T-helper 2 cell treated with Interferon-gamma antibody and Interleukin-4, amounts not matched to agents 5 μg/mL and 100 μg/mL, for 36 hours (primary cell): ENCODE results near the gene SEMG2.

Experiments used
- DNase-seq: peaks from one replicate; pipeline ENCODE4 v3.0.0; 2021; ENCODE audit warnings: low spot score
- H3K27ac Mint-ChIP-seq: one replicate; pipeline ENCODE4 v1.8.0; 2021; ENCODE audit warnings: mild to moderate bottlenecking, mixed read lengths
- H3K27me3 Mint-ChIP-seq: one replicate; pipeline ENCODE4 v1.8.0; 2021; ENCODE audit warnings: low read depth, mixed read lengths
- H3K36me3 Mint-ChIP-seq: one replicate; pipeline ENCODE4 v1.8.0; 2021; ENCODE audit warnings: low read depth, mixed read lengths
- H3K4me1 Mint-ChIP-seq: one replicate; pipeline ENCODE4 v1.8.0; 2021; ENCODE audit warnings: low read depth, mixed read lengths
- H3K4me3 Mint-ChIP-seq: one replicate; pipeline ENCODE4 v1.8.0; 2022; ENCODE audit warnings: mild to moderate bottlenecking, moderate library complexity, mixed read lengths
- H3K9me3 Mint-ChIP-seq: one replicate; pipeline ENCODE4 v1.8.0; 2021; ENCODE audit warnings: mixed read lengths

SEMG2 gene, protein sequence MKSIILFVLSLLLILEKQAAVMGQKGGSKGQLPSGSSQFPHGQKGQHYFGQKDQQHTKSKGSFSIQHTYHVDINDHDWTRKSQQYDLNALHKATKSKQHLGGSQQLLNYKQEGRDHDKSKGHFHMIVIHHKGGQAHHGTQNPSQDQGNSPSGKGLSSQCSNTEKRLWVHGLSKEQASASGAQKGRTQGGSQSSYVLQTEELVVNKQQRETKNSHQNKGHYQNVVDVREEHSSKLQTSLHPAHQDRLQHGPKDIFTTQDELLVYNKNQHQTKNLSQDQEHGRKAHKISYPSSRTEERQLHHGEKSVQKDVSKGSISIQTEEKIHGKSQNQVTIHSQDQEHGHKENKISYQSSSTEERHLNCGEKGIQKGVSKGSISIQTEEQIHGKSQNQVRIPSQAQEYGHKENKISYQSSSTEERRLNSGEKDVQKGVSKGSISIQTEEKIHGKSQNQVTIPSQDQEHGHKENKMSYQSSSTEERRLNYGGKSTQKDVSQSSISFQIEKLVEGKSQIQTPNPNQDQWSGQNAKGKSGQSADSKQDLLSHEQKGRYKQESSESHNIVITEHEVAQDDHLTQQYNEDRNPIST

DNA sequence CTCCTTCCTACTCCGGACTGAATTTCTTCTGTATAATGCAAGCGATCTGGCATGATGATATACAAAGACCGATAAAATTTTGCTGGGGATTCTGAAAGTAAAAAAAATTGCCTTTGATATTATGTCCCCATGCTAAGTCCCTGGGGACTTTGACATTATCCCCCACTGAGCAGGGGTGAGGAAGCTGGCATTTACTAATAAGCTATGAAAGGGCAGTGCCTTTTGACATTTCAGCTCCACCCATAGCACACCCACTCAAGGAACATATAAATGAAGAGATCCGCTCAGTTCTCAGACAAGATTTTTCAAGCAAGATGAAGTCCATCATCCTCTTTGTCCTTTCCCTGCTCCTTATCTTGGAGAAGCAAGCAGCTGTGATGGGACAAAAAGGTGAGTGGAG is at the start of gene SEMG2:
Gene SEMG2, plus strand, starts transcription at position 298 of the 400 bp plus-strand sequence. Its CDS starts 17 bp downstream, at position 315.
- peaks cover 9% of the 10 kb centered on the region for H3K27me3 Mint-ChIP-seq

DNA sequence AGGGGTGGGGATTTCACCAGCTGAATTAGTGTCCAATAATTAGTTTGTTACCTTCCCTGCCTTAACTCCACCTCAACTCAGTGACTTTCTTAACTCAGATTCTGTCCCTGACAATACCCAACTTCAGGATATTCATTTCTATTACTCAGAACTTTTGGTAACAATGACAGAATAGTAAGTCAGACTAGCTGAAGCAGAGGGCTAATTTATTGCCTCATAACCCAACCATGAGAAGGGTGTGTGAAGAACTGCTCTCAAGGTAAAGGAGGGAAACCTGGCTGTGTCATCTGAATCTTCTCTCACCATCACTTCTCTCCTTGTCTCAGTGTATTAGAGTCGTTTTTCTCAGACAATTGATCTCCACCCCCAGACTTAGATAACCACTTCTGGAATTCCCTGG is 47.7 kb upstream of the SEMG2 start:
- DNase-seq: no peak
- no peaks in the 10 kb centered on the region for H3K4me1 Mint-ChIP-seq
- H3K36me3 Mint-ChIP-seq: no peaks in the 10 kb centered on the region
- no peak overlapping the region for H3K27ac Mint-ChIP-seq
- peaks cover 3% of the 10 kb centered on the region for H3K27me3 Mint-ChIP-seq
- H3K4me3 Mint-ChIP-seq: no peak overlapping the region
- H3K9me3 Mint-ChIP-seq: no peaks in the 10 kb centered on the region

More for the DNA sequence above, at the start of gene SEMG2:
- Mint-ChIP-seq H3K4me1 (no peaks in the 10 kb centered on the region), H3K27ac (no peak within 1 kb of the TSS), H3K4me3 (no peak within 1 kb of the TSS), H3K36me3 (no peaks in the 10 kb centered on the region), H3K9me3 (no peaks in the 10 kb centered on the region)
- DNase-seq: no peak

DNA sequence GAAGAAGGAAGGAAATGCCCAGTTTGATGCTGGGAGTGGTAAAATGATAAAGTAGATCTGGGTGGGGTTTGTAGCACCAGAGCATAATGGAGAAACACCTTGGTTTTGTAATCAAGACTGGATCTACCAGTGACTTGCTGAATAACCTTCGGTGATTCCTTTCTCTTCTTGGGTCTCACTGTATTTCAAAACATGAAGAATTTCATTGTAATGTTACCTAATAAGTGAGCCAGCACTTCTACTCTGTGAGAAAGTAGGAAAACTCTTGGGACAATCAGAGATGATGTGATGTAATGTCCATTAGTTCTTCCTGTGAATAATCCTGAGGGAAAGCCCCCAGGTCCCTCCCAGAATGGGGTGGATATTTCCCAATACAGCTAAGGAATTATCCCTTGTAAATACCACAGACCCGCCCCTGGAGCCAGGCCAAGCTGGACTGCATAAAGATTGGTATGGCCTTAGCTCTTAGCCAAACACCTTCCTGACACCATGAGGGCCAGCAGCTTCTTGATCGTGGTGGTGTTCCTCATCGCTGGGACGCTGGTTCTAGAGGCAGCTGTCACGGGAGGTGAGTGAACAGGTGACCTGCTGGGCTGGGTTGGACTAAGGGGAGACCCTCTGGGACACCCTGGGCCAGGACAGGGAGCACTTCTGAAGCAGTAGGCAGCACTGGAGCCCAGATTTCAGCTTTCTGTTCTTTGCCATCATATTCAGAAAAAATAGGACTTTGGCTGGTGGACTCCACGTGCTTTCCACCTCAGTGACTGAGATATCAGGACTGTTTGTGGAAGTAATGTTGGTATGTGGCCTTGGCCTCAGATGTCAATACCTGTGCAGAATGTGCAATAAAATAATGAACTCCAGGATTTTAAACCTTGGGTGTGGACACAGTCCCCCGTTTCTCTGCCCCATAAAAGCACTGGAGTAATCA is 46.5 kb upstream of the SEMG2 start, which contains the start of gene PI3:
Gene PI3, plus strand, starts transcription at position 469 of the 931 bp plus-strand sequence. Its CDS starts 21 bp downstream, at position 490.
- DNase-seq: no peak
- Mint-ChIP-seq H3K4me3 (no peak within 1 kb of the TSS), H3K4me1 (no peaks in the 10 kb centered on the region), H3K9me3 (no peaks in the 10 kb centered on the region), H3K27me3 (peaks cover 3% of the 10 kb centered on the region), H3K36me3 (no peaks in the 10 kb centered on the region), H3K27ac (no peak within 1 kb of the TSS)

DNA sequence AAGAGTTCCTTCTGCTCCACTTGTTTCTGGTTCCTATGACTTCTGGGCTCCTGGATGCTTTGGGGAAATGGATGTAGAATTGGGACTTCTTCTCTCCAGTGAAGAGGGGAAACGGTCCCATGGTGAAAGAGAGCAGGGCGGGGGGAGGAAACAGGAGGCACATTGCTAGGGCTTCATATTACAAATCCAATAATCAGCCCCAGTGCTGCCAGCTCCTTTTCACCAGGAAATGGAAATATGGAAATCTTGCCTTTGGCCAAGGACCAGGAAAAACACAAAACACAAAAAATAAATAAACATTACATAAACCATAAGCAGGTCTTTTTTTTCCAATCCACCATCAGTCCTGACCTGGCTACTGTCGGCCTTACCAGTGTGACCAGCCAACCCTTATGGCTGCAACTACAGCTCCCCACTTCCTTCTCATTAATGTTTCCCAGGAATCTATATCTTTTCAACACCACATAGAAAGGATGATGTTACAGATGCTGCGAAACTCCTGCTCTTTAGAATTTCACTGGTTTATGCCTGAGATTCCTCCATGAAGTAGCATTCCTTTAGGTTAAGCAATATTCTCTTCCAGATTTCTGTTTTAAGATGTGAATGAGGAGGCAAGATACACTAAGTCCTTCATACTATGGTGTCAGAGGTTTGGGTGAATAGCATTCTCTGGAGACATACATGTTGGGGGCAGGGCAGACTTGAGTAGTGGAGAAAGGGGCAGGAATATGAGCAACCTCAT is 44.5 kb upstream of the SEMG2 start:
- Mint-ChIP-seq H3K9me3 (no peaks in the 10 kb centered on the region), H3K36me3 (no peaks in the 10 kb centered on the region), H3K27me3 (peaks cover 3% of the 10 kb centered on the region), H3K4me1 (no peaks in the 10 kb centered on the region), H3K27ac (no peak overlapping the region), H3K4me3 (no peak overlapping the region)
- no peak for DNase-seq

DNA sequence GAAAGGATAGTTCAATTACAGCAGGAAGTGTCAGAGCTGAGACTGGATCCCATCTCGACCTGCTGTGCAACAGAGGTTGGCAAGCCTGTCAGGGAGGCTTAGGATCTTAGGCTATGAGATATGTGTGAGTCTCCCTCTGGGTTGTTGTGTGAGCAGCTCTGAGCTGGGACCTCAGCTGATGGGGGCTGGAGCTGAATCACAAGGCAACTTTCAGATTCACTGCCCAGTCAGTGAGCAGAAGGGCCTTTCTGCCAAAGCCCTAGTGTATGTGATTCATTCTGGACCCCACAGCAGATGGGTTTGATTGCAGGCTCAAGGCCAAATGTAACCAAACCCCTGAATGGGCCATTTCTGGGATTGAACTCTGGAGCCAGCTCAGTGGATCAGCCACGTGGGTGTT is 42.0 kb upstream of the SEMG2 start:
- H3K4me3 Mint-ChIP-seq: no peak overlapping the region
- DNase-seq: no peak
- H3K4me1 Mint-ChIP-seq: no peaks in the 10 kb centered on the region
- no peaks in the 10 kb centered on the region for H3K36me3 Mint-ChIP-seq
- no peak overlapping the region for H3K27ac Mint-ChIP-seq
- peaks cover 3% of the 10 kb centered on the region for H3K27me3 Mint-ChIP-seq
- H3K9me3 Mint-ChIP-seq: no peaks in the 10 kb centered on the region

DNA sequence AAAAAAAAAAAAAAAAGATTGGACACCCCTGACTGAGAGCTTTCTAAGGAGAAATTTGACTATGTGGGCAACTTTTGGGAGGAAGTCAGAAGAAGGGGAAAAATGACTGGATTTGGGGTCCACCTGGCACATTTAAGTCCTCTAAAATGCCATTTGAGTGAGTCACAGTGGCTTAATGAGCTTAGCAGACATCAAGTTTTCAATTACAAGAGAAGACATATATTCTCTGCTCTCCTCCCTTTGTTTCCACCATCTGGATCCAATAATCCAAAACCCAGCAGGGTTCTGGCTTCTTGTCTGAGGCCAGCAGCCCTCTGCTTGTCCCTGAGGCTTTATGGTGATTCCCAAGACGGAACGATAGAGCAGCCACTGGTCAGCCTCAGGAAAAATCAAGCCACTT is 39.5 kb upstream of the SEMG2 start:
- no peaks in the 10 kb centered on the region for H3K4me1 Mint-ChIP-seq
- H3K4me3 Mint-ChIP-seq: no peak overlapping the region
- H3K9me3 Mint-ChIP-seq: no peaks in the 10 kb centered on the region
- DNase-seq: no peak
- peaks cover 4% of the 10 kb centered on the region for H3K27me3 Mint-ChIP-seq
- no peak overlapping the region for H3K27ac Mint-ChIP-seq
- no peaks in the 10 kb centered on the region for H3K36me3 Mint-ChIP-seq

DNA sequence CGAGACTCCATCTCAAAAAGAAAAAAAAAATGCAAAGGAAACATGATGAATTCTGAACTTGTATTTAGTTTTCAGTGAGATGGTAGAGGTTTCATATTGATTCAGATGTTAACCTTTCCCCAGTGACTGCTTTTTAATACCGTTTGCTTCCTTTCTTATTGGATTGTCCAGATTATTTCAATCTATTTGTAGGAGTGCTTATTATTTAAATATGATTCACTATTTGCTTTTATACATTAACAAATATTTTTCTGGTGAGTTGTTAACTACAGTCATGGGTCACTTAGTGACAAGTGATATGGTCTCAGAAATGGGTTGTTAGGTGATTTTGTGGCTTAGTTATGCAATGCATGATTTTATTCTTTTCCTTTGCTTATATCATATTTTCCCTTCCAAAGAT is 38.1 kb upstream of the SEMG2 start:
- Mint-ChIP-seq H3K9me3 (no peaks in the 10 kb centered on the region), H3K4me3 (no peak overlapping the region), H3K27ac (no peak overlapping the region), H3K27me3 (peaks cover 2% of the 10 kb centered on the region), H3K4me1 (no peaks in the 10 kb centered on the region), H3K36me3 (no peaks in the 10 kb centered on the region)
- DNase-seq: no peak

DNA sequence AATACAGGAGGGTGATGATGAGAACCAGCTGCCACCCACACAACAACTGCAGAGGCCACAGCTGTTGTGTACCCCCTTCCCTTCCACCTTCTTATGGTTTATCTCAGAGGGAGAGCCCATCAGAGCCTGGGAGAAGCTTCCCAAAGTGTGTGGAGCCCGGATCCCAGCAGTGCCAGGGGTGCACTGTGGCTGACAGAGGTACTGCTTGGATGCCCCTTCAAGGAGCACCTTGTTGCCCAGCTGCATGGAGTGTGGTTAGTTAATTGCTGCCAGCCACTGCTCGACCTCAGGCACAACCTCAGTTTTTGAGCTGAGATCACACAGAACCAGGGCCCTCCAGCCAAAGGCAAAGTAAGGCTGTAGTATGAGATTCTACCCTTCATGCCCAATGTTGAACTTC is 33.5 kb upstream of the SEMG2 start:
- H3K4me1 Mint-ChIP-seq: no peaks in the 10 kb centered on the region
- no peaks in the 10 kb centered on the region for H3K9me3 Mint-ChIP-seq
- peaks cover 11% of the 10 kb centered on the region for H3K27me3 Mint-ChIP-seq
- no peaks in the 10 kb centered on the region for H3K36me3 Mint-ChIP-seq
- no peak overlapping the region for H3K27ac Mint-ChIP-seq
- DNase-seq: no peak
- H3K4me3 Mint-ChIP-seq: no peak overlapping the region

DNA sequence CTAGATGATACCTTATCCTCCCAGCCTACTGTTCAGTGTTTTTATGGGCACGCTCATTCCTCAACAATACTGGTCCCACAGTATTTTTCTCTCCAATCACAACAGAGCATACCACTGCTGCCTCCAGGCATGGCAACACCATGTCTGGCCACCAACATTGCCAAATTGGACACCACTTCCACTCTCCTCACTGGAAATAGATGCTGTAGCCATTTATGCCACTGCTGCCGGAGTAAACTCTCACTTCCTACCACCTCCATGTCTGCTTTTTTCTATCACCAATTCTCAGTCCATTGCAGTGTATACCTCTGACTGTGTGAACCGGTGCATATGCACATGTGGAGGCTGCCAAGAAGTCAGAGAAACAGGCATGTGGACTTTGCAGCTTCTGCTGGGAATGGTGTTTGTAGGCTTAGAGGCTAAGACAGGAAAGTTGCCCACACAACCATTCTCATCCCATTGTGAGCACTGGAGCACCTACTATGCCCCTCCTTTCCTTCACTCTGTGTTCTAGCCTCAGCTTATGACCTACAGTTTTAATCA is 32.0 kb upstream of the SEMG2 start:
- H3K4me3 Mint-ChIP-seq: no peak overlapping the region
- no peaks in the 10 kb centered on the region for H3K36me3 Mint-ChIP-seq
- no peak overlapping the region for H3K27ac Mint-ChIP-seq
- no peaks in the 10 kb centered on the region for H3K9me3 Mint-ChIP-seq
- H3K27me3 Mint-ChIP-seq: peaks cover 11% of the 10 kb centered on the region
- DNase-seq: no peak
- no peaks in the 10 kb centered on the region for H3K4me1 Mint-ChIP-seq

DNA sequence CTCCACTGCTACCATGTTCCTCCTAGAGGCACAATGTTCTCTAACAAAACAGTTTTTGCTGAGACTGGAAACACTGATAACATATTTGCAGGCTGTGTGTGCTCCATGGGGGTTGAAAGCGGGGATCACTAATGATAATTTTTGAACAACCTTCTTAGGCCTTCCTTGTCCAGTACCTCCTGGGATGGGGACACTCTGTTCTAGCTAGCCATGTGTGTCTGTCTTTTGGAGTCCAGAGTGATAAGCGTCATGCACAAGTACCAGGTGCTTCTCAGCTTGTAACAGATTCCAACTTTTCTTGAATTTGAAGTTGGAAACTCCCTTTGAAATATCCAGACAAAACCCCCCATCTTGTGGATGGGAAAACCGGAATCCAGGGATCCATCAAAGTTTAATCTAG is 31.3 kb upstream of the SEMG2 start:
- Mint-ChIP-seq H3K9me3 (no peaks in the 10 kb centered on the region), H3K27me3 (peaks cover 11% of the 10 kb centered on the region), H3K4me1 (no peaks in the 10 kb centered on the region), H3K36me3 (no peaks in the 10 kb centered on the region), H3K4me3 (no peak overlapping the region), H3K27ac (no peak overlapping the region)
- no peak for DNase-seq

DNA sequence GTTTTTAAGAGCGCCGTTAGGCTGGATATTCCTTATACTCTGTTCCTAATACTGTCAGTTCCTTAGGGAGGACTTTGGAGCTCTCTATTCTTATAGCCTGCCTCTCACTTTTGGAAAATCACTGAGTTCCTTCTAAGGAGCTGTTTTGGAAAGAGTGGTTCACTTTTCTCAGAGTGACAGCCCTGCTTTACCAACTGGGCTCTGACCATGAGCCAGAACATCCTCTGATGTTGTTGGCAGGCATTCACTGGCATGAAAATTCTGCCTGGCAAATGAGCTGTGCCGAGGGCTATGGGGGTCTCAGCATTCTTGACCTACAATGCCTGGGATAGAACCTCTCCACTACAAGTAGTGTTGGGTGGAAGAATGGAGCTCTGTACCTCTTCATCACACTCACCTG is 29.2 kb upstream of the SEMG2 start:
- peaks cover 9% of the 10 kb centered on the region for H3K27me3 Mint-ChIP-seq
- no peaks in the 10 kb centered on the region for H3K4me1 Mint-ChIP-seq
- H3K9me3 Mint-ChIP-seq: no peaks in the 10 kb centered on the region
- no peak overlapping the region for H3K27ac Mint-ChIP-seq
- no peaks in the 10 kb centered on the region for H3K36me3 Mint-ChIP-seq
- H3K4me3 Mint-ChIP-seq: no peak overlapping the region
- no peak for DNase-seq

DNA sequence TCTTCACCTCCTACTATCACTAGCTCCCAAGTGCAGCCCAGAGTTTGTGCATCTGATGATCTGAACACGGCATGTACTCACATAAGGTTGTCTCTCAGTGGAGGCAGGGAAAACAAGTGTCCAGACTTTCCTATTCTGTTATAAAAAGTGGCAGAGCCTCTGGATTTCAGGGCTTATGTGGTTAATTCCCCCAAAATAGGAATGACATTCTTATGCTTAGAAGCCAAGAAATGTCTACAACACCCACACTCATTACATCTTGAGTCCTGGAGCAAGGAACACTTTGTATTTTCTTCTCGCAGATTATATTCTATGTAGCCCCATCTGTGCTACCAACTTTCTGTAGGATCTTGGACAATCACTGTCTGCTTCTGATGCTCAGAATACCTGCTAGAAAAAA is 27.8 kb upstream of the SEMG2 start:
- DNase-seq: no peak
- Mint-ChIP-seq H3K9me3 (no peaks in the 10 kb centered on the region), H3K4me1 (no peaks in the 10 kb centered on the region), H3K27ac (no peak overlapping the region), H3K36me3 (no peaks in the 10 kb centered on the region), H3K4me3 (no peak overlapping the region), H3K27me3 (peaks cover 10% of the 10 kb centered on the region)

DNA sequence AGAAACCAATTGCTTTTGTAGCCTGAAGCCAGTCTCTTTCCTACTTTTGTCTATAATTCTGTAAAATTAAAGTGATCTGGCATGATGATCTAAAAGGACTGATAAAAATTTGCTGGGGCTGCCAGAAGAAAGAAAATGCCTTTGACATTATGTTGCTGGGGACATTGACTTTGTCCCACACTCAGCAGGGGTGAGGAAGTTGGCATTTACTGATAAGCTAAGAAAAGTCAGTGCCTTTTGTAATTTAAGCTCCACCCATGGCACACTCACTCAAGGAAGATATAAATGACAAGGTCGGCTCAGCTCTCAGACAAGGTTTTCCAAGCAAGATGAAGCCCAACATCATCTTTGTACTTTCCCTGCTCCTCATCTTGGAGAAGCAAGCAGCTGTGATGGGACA is 14.4 kb upstream of the SEMG2 start, which contains the start of gene SEMG1:
Gene SEMG1, plus strand, starts transcription at position 309 of the 400 bp plus-strand sequence. Its CDS starts 21 bp downstream, at position 330.
- no peaks in the 10 kb centered on the region for H3K9me3 Mint-ChIP-seq
- peaks cover 28% of the 10 kb centered on the region for H3K27me3 Mint-ChIP-seq
- H3K4me1 Mint-ChIP-seq: no peaks in the 10 kb centered on the region
- DNase-seq: no peak
- H3K27ac Mint-ChIP-seq: no peak within 1 kb of the TSS
- H3K4me3 Mint-ChIP-seq: no peak within 1 kb of the TSS
- no peaks in the 10 kb centered on the region for H3K36me3 Mint-ChIP-seq
